Brain pericyte (primary cell): ENCODE data around the gene TRIP13.
"Not testable (repeated sequence)": the region's sequence is repeated elsewhere in the genome, so short reads cannot be mapped to it uniquely, and the experiment has no call there.

Source experiments
- DNase-seq: peaks from one replicate; pipeline ENCODE4 v3.0.0-alpha.2; 2012; ENCODE audit warnings: low read depth, low spot score

Gene TRIP13

GRCh38 chr5:936149-937144, 43.8 kb downstream of the TRIP13 start:
- DNase-seq: no peak

- DNase-seq: no peak
Measured at GRCh38 chr5:937151-937924, 44.7 kb downstream of the TRIP13 start.

- no peak for DNase-seq
Measured at GRCh38 chr5:939368-939767, 46.7 kb downstream of the TRIP13 start.

- DNase-seq: not testable (repeated sequence)
Measured at GRCh38 chr5:940741-941140, 48.1 kb downstream of the TRIP13 start.

GRCh38 chr5:943201-943917, 50.7 kb downstream of the TRIP13 start:
- no peak for DNase-seq

GRCh38 chr5:943918-944620, 51.4 kb downstream of the TRIP13 start:
- no peak for DNase-seq

GRCh38 chr5:944621-944927, 51.9 kb downstream of the TRIP13 start:
- DNase-seq: no peak

GRCh38 chr5:944992-945685, 52.5 kb downstream of the TRIP13 start:
- no peak for DNase-seq

GRCh38 chr5:945691-946551, 53.2 kb downstream of the TRIP13 start:
- DNase-seq: no peak

GRCh38 chr5:946720-947625, 54.3 kb downstream of the TRIP13 start:
- no peak for DNase-seq

- no peak for DNase-seq
Measured at GRCh38 chr5:947626-948471, 55.2 kb downstream of the TRIP13 start.

GRCh38 chr5:948472-949274, 56.0 kb downstream of the TRIP13 start:
- DNase-seq: no peak

GRCh38 chr5:949275-949543, 56.5 kb downstream of the TRIP13 start:
- DNase-seq: no peak

- DNase-seq: no peak
Measured at GRCh38 chr5:949815-950560, 57.3 kb downstream of the TRIP13 start.

- DNase-seq: no peak
Measured at GRCh38 chr5:951940-952596, 59.4 kb downstream of the TRIP13 start.
